GM12878 (cell line): ENCODE results near the gene DNAH2. TPM values are rescaled to one million over a fixed set of nuclear protein-coding genes. Genes with fewer than 3 reads are reported as not detected.

ENCODE experiments used
- ATAC-seq: fragments of 200-7000 bp; cut with Tn5 transposase; 3 replicates; pipeline ENCODE4 v1.9.1; 2020; ENCODE audit warnings: mild to moderate bottlenecking, moderate library complexity
- BruUV-seq: library from RNA; stranded (reverse); fragments of 400-500 nt; replicated peaks from 2 replicates; lab custom pipeline; 2021; lab: Mats Ljungman, UMichigan
- CTCF ChIA-PET: fragments of 300-600 bp; sonication (Branson Sonifier 250); formaldehyde crosslinking; extraction: SDS; loops from one replicate; lab custom pipeline; 2021; ENCODE audit warnings: inconsistent platforms; lab: Yijun Ruan, JAX
- POLR2A ChIA-PET: fragments of 350-600 bp; formaldehyde crosslinking; extraction: SDS; loops from one replicate; lab custom pipeline; 2021; ENCODE audit warnings: inconsistent platforms; lab: Charles Lee
- RAD21 ChIA-PET: fragments of 300-600 bp; sonication (Branson Sonifier 250); formaldehyde crosslinking; loops from one replicate; lab custom pipeline; 2023; ENCODE audit warnings: antibody characterized with exemption; ENCODE audit not compliant: unreplicated experiment; lab: Charles Lee
- SMC1A ChIA-PET: fragments of 300-600 bp; sonication (Branson Sonifier 250); formaldehyde crosslinking; loops from one replicate; lab custom pipeline; 2023; ENCODE audit not compliant: unreplicated experiment, uncharacterized antibody; lab: Charles Lee
- DNase-seq: peaks from one replicate; pipeline ENCODE4 v3.0.0-alpha.2; 2011; ENCODE audit warnings: low read depth, low spot score
- FAIRE-seq: peaks from 3 replicates; lab custom pipeline; 2011; peaks lifted over from hg19 to GRCh38; lab: Jason Lieb, UNC
- H2AFZ ChIP-seq: 2 replicates; pipeline ENCODE4 v1.6.0; 2011; ENCODE audit warnings: low read depth, low read length, control low read depth; ENCODE audit not compliant: control insufficient read depth
- H3K27ac ChIP-seq: 2 replicates; pipeline ENCODE4 v1.5.1; 2011; ENCODE audit warnings: control low read depth; ENCODE audit not compliant: control insufficient read depth, insufficient read depth
- H3K27me3 ChIP-seq, 2 experiments: replicated peaks in 1 of 2; 2 replicates each; pipeline versions ENCODE4 v1.6.0 to v1.6.1; 2011; ENCODE audit warnings: low read length in 1 of 2; ENCODE audit not compliant: control insufficient read depth in 2 of 2, insufficient read depth in 2 of 2
- H3K36me3 ChIP-seq, 2 experiments: 2 replicates each; pipeline ENCODE4 v1.5.1; 2011; ENCODE audit warnings: low read length in 1 of 2; ENCODE audit not compliant: control insufficient read depth in 2 of 2, insufficient read depth in 2 of 2
- H3K4me1 ChIP-seq: 2 replicates; pipeline ENCODE4 v1.6.1; 2011; ENCODE audit warnings: mild to moderate bottlenecking, low read length, moderate library complexity, mixed read lengths; ENCODE audit not compliant: control insufficient read depth, insufficient read depth
- H3K4me2 ChIP-seq: 2 replicates; pipeline ENCODE4 v1.6.0; 2011; ENCODE audit warnings: control low read depth; ENCODE audit not compliant: control insufficient read depth, insufficient read depth
- H3K4me3 ChIP-seq: fragments of 200-600 bp; sonication (generic); 2 replicates; pipeline ENCODE4 v1.5.1; 2016
- H3K79me2 ChIP-seq: 2 replicates; pipeline ENCODE4 v1.6.0; 2011; ENCODE audit warnings: low read length; ENCODE audit not compliant: control insufficient read depth, insufficient read depth
- H3K9ac ChIP-seq: 2 replicates; pipeline ENCODE4 v1.8.0; 2011; ENCODE audit warnings: low read length, control low read depth, mixed read lengths; ENCODE audit not compliant: control insufficient read depth, insufficient read depth
- H3K9me3 ChIP-seq: replicated peaks from 3 replicates; pipeline ENCODE4 v1.5.1; 2011; ENCODE audit warnings: mild to moderate bottlenecking, low read length; ENCODE audit not compliant: control insufficient read depth, insufficient read depth
- H4K20me1 ChIP-seq: 2 replicates; pipeline ENCODE4 v1.6.0; 2011; ENCODE audit not compliant: control insufficient read depth, insufficient read depth
- E2F8 ChIP-seq: fragments of 450-650 bp; IDR thresholded peaks from 2 replicates; pipeline ENCODE4 v1.6.1; 2018; ENCODE audit warnings: mild to moderate bottlenecking, low read depth, moderate library complexity; ENCODE audit not compliant: partially characterized antibody
- HSF1 ChIP-seq: fragments of 150-350 bp; IDR thresholded peaks from 2 replicates; pipeline ENCODE4 v1.6.1; 2014; ENCODE audit warnings: mild to moderate bottlenecking, low read depth, low read length
- IRF3 ChIP-seq: fragments of 450-650 bp; IDR thresholded peaks from 2 replicates; pipeline ENCODE4 v1.6.1; 2014; ENCODE audit warnings: mild to moderate bottlenecking
- LARP7 ChIP-seq: fragments of 450-650 bp; IDR thresholded peaks from 2 replicates; pipeline ENCODE4 v1.6.1; 2017; ENCODE audit warnings: mild to moderate bottlenecking
- MAX ChIP-seq: IDR thresholded peaks from 2 replicates; pipeline ENCODE4 v1.6.1; 2012; ENCODE audit warnings: low read depth, low read length, improper control_type of control experiment
- NFYA ChIP-seq: IDR thresholded peaks from 2 replicates; pipeline ENCODE4 v1.6.1; 2011; ENCODE audit warnings: low read depth, mild to moderate bottlenecking, low read length, improper control_type of control experiment, borderline replicate concordance
- POLR2AphosphoS2 ChIP-seq: IDR thresholded peaks from 2 replicates; pipeline ENCODE4 v1.6.1; 2011; ENCODE audit warnings: low read depth, mild to moderate bottlenecking, low read length, improper control_type of control experiment, moderate library complexity
- POLR2AphosphoS5 ChIP-seq: IDR thresholded peaks from 2 replicates; pipeline ENCODE4 v1.6.1; 2011; ENCODE audit warnings: mild to moderate bottlenecking, low read length, inconsistent platforms
- RELA ChIP-seq: fragments of 450-650 bp; IDR thresholded peaks from 2 replicates; pipeline ENCODE4 v1.8.0; 2014; ENCODE audit warnings: borderline replicate concordance; ENCODE audit not compliant: partially characterized antibody
- SIX5 ChIP-seq: IDR thresholded peaks from 2 replicates; pipeline ENCODE4 v1.6.1; 2011; ENCODE audit warnings: mild to moderate bottlenecking, low read depth, low read length, moderate library complexity; ENCODE audit not compliant: severe bottlenecking
- SP1 ChIP-seq: IDR thresholded peaks from one replicate; pipeline ENCODE4 v1.6.1; 2011; ENCODE audit warnings: low read depth, low read length
- SREBF2 ChIP-seq: IDR thresholded peaks from 2 replicates; pipeline ENCODE4 v1.6.1; 2012; ENCODE audit warnings: mild to moderate bottlenecking, low read length
- TBL1XR1 ChIP-seq: IDR thresholded peaks from 2 replicates; pipeline ENCODE4 v1.6.1; 2012; ENCODE audit warnings: low read depth, low read length, improper control_type of control experiment
- ZBTB4 ChIP-seq: fragments of 450-650 bp; formaldehyde crosslinking; IDR thresholded peaks from 2 replicates; pipeline ENCODE4 v1.4.0; 2022; ENCODE audit warnings: mild to moderate bottlenecking, moderate library complexity
- WGBS: methylation state at CpG from one replicate; pipeline ENCODE4 v1.1.6; 2016; ENCODE audit warnings: low lambda C conversion rate; ENCODE audit not compliant: insufficient replicate concordance, insufficient coverage; ENCODE audit errors: missing lambda C conversion rate; 5-methylcytosine and 5-hydroxymethylcytosine counted together
- in situ Hi-C: fragments of 300-500 bp; cut with MboI; formaldehyde crosslinking; loops from 9 replicates; pipeline ENCODE4 v1.14.3; 2018; ENCODE audit warnings: mixed read lengths
- intact Hi-C: fragments of 100-400 bp; cut with micrococcal nuclease; formaldehyde crosslinking; loops from one replicate; pipeline ENCODE4 v1.14.2; 2022; ENCODE audit not compliant: unreplicated experiment
- polyA plus RNA-seq, 11 experiments: library from polyadenylated mRNA; depleted of rRNA in 4 of 11; unstranded in 6 of 11; stranded (reverse) in 5 of 11; fragments of >200 nt; fragmentation: Nextera tagmentation in 4 of 11; fragmentation: Illumina TruSeq in 1 of 11; extraction: Ambion mirVana in 4 of 11; extraction: Trizol in 1 of 11; gene quantifications; 1 replicate in 1 of 11; 2 replicates in 10 of 11; pipeline versions ENCODE4 v1.2.1 to v1.2.3, GENCODE V29; 2011 to 2016; ENCODE audit warnings: inconsistent platforms in 2 of 11, missing spikeins in 2 of 11, low read depth in 1 of 11
- total RNA-seq, 4 experiments: library from RNA; depleted of rRNA in 3 of 4; stranded (reverse); fragments of >200 nt in 3 of 4; fragmentation: Illumina TruSeq in 1 of 4; extraction: Trizol in 1 of 4; gene quantifications; 2 replicates each; pipeline versions ENCODE4 v1.2.1 to v1.2.3, GENCODE V29; 2013 to 2021

DNAH2 gene
- total and polyA plus RNA-seq, 10 of the 15 experiments (the other 5 are each of a cell fraction or from before 2014, with no cell fraction given), result not detected

GRCh38 chr17:7843257-7843535 lies 125.7 kb downstream of the DNAH2 start:
- intact Hi-C loops (loop anchor here (2.0 kb wide), 1 partner anchor 14 kb away; the partner anchor contains the start of gene NAA38), in situ Hi-C loops (no loop called here)
- peak overlapping the region; percentile 100 for H3K4me2 ChIP-seq
- TSS peak; percentile 89 for BruUV-seq
- CTCF ChIA-PET, result interaction anchor here (2.2 to 5.7 kb wide), 2 partner anchors 9 to 14 kb away, joined by 7 to 57 read pairs; partner anchors contain the start of genes CYB5D1, KDM6B and NAA38
- no peaks in the 10 kb centered on the region for H3K27me3 ChIP-seq
- DNase-seq, result no peak
- H3K79me2 ChIP-seq, result peaks cover 48% of the 10 kb centered on the region
- WGBS, result under 1% methylated on average over 17 of the region's 17 CpGs
- H3K4me3 ChIP-seq, result peak overlapping the region; percentile 92
- H3K36me3 ChIP-seq, result peaks cover 5 to 13% of the 10 kb centered on the region in 2 experiments; a peak in 3 of 4 replicates
- POLR2A ChIA-PET, result interaction anchor here (0.6 to 4.1 kb wide), 5 partner anchors 9 to 134 kb away, joined by 3 to 49 read pairs (median 5); partner anchors contain the start of genes CYB5D1, KDM6B and NAA38
- SMC1A ChIA-PET, result interaction anchor here (1.5 kb wide), 1 partner anchor 10 kb away, joined by 5 read pairs; the partner anchor contains the start of gene KDM6B
- RAD21 ChIA-PET, result interaction anchor here (0.9 to 3.7 kb wide), 5 partner anchors 9 to 146 kb away, joined by 3 to 36 read pairs (median 4); partner anchors contain the start of genes KDM6B and NAA38
- peaks cover 38% of the 10 kb centered on the region for H3K4me1 ChIP-seq
- H3K9ac ChIP-seq, result peak overlapping the region; percentile 97
- peak overlapping the region; percentile 99 for H3K27ac ChIP-seq
- peak overlapping the region; percentile 17 for H2AFZ ChIP-seq
- H4K20me1 ChIP-seq, result no peaks in the 10 kb centered on the region; the same call in none of the 2 replicates
- ATAC-seq, result peak; percentile 0
- no peak for FAIRE-seq
- no peaks in the 10 kb centered on the region for H3K9me3 ChIP-seq
- TF ChIP-seq SIX5 (no peak), MAX (no peak), E2F8 (no peak), POLR2AphosphoS5 (peak; percentile 75), IRF3 (no peak), SP1 (peak; percentile 17), RELA (peak; percentile 16), LARP7 (no peak), TBL1XR1 (no peak), SREBF2 (no peak), NFYA (no peak), ZBTB4 (CRISPR knock-in tag) (no peak), POLR2AphosphoS2 (no peak), HSF1 (0 out of 2 replicates have a peak, but pooled peaks have one; percentile 19)
